Psoas muscle (tissue), 8 donors: Measurements from ENCODE around the gene THBS3. TPM values are rescaled to one million over a fixed set of nuclear protein-coding genes. Genes with fewer than 3 reads are reported as not detected.

Experiments
- ATAC-seq, 4 donors: fragments of 200-7000 bp; cut with Tn5 transposase; one replicate each; pipeline ENCODE4 v1.9.1; 2020; ENCODE audit warnings: moderate library complexity in 3 of 4, mild to moderate bottlenecking in 2 of 4
- DNase-seq, 2 donors: peaks; one replicate each; pipeline ENCODE4 v3.0.0-alpha.2; 2020
- H3K27ac ChIP-seq: fragments of 200-600 bp; one replicate; pipeline ENCODE4 v1.8.0; 2022
- H3K27me3 ChIP-seq, 3 donors: fragments of 200-600 bp in 1 of 3; one replicate each; pipeline versions ENCODE4 v1.6.1 to v1.8.0; 2013 to 2022; ENCODE audit warnings: low read length in 2 of 3, mild to moderate bottlenecking in 2 of 3, moderate library complexity in 1 of 3; ENCODE audit not compliant: insufficient read depth in 3 of 3
- H3K36me3 ChIP-seq, 2 donors: fragments of 200-600 bp in 1 of 2; one replicate each; pipeline versions ENCODE4 v1.6.1 to v1.8.0; 2013 to 2022; ENCODE audit warnings: low read depth in 1 of 2, mild to moderate bottlenecking in 1 of 2, moderate library complexity in 1 of 2; ENCODE audit not compliant: insufficient read depth in 1 of 2
- H3K4me1 ChIP-seq: fragments of 200-600 bp; one replicate; pipeline ENCODE4 v1.8.0; 2022
- H3K4me3 ChIP-seq: fragments of 200-600 bp; one replicate; pipeline ENCODE4 v1.8.0; 2022; ENCODE audit warnings: mild to moderate bottlenecking
- H3K9me3 ChIP-seq: fragments of 200-600 bp; one replicate; pipeline ENCODE4 v1.8.0; 2022
- CTCF ChIP-seq: fragments of 200-600 bp; IDR thresholded peaks from one replicate; pipeline ENCODE4 v1.8.0; 2022; ENCODE audit warnings: antibody characterized with exemption
- WGBS, 3 donors: extraction: QIAGEN DNeasy Blood & Tissue Kit; methylation state at CpG; one replicate each; pipeline versions ENCODE4 v1.1.6 to v1.1.7; 2013; 5-methylcytosine and 5-hydroxymethylcytosine counted together
- intact Hi-C, 2 donors: fragments of 100-400 bp; cut with DNase I; formaldehyde crosslinking; loops; one replicate each; pipeline versions ENCODE4 v1.11.0 to v1.14.2; 2022
- polyA plus RNA-seq, 3 donors: library from polyadenylated mRNA; stranded (reverse); fragments of 200-250 nt; gene quantifications; one replicate each; pipeline ENCODE4 v1.2.3, GENCODE V29; 2013
- total RNA-seq, 4 donors: library from RNA; stranded (reverse); fragmentation: NEBNext Ultra II Directional in 2 of 4; extraction: Animal tissue kit (Norgen Biotek cat#: 25700) in 2 of 4; gene quantifications; one replicate each; pipeline versions ENCODE4 v1.2.1 to v1.2.4, GENCODE V29; 2021 to 2023
- donor health status: healthy with polysubstance abuse.
- donor health status: DM: no; HTN: no; CAD: no; lungs with moderate emphysema.
- donor health status: Bipolar disorder and iron deficiency.
- donor health status: healthy.
- donor health status: DM: yes; HTN: yes; CAD: no.
- donor health status: DM: no; HTN: no; CAD: no.
- donor health status: DM: no; HTN: no; CAD: no.
- donor health status: DM: yes; HTN: yes; CAD: no.

THBS3 gene
- total and polyA plus RNA-seq, 7 donors: 2.8 to 8.1 (median 3.5) TPM

DNA sequence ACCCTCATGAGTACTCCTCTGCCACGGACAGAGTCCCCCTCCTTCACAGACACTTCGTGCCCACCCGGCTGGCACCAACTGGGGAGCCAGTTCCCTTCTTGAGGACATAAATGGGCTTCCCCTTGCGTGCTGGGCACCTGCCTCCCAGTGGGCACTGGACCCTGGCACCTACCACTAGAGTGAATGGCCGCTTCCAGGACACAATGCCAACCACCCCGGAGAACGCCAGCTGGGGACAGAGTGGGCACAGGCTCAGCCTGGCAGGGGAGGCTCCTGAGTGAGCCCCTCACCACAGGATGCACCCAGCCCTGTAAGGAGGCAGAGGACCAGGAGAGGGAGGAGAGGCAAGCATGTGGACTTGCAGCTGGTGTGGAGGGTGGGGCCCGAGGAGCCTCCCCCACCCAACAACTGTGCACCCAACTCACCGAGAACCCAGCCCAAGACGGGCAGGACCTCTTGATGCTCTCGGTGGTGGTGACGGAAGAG is 46.6 kb upstream of the THBS3 start:
- peaks cover 18% of the 10 kb centered on the region for H3K4me1 ChIP-seq
- ATAC-seq: no peak
- intact Hi-C loops: loop anchor here in 1 of 2 donors (5.0 kb wide), 2 partner anchors 68 to 338 kb away; partner anchors contain the start of gene RUSC1

GRCh38 chr1:155253797-155254196 is 46.1 kb upstream of the THBS3 start:
- DNase-seq: no peak
- H3K27ac ChIP-seq: peak overlapping the region; percentile 94
- H3K4me1 ChIP-seq: peaks cover 18% of the 10 kb centered on the region
- intact Hi-C loops: loop anchor here in 1 of 2 donors (5.0 kb wide), 2 partner anchors 69 to 339 kb away; partner anchors contain the start of gene RUSC1
- 53 to 61% (median 55%) methylated on average over 5 of the region's 5 CpGs for WGBS, 3 donors
- H3K4me3 ChIP-seq: peak overlapping the region; percentile 94
- TF ChIP-seq CTCF: no peak
- no peaks in the 10 kb centered on the region for H3K9me3 ChIP-seq
- no peaks in the 10 kb centered on the region for H3K27me3 ChIP-seq
- peaks cover 0 to 29% of the 10 kb centered on the region in 2 donors for H3K36me3 ChIP-seq
- no peak for ATAC-seq

More for the DNA sequence above, 46.6 kb upstream of the THBS3 start:
- TF ChIP-seq CTCF: no peak
- WGBS, 3 donors: 11 to 25% (median 16%) methylated on average over 12 of the region's 12 CpGs
- H3K27me3 ChIP-seq: no peaks in the 10 kb centered on the region
- H3K4me3 ChIP-seq: peak overlapping the region; percentile 94
- H3K9me3 ChIP-seq: no peaks in the 10 kb centered on the region
- peak overlapping the region; percentile 94 for H3K27ac ChIP-seq
- DNase-seq: no peak
- peaks cover 0 to 32% of the 10 kb centered on the region in 2 donors for H3K36me3 ChIP-seq

GRCh38 chr1:155253208-155253607 is 45.5 kb upstream of the THBS3 start:
- no peak for TF ChIP-seq CTCF
- Histone ChIP-seq H3K9me3 (no peaks in the 10 kb centered on the region), H3K36me3 (peaks cover 0 to 29% of the 10 kb centered on the region in 2 donors), H3K27ac (no peak overlapping the region), H3K4me1 (peaks cover 18% of the 10 kb centered on the region), H3K4me3 (no peak overlapping the region), H3K27me3 (no peaks in the 10 kb centered on the region)
- DNase-seq (no peak), ATAC-seq (no peak)
- WGBS, 3 donors: 86 to 89% (median 88%) methylated on average over 5 of the region's 5 CpGs
- intact Hi-C loops: loop anchor here in 1 of 2 donors (5.0 kb wide), 2 partner anchors 69 to 339 kb away; partner anchors contain the start of gene RUSC1

DNA sequence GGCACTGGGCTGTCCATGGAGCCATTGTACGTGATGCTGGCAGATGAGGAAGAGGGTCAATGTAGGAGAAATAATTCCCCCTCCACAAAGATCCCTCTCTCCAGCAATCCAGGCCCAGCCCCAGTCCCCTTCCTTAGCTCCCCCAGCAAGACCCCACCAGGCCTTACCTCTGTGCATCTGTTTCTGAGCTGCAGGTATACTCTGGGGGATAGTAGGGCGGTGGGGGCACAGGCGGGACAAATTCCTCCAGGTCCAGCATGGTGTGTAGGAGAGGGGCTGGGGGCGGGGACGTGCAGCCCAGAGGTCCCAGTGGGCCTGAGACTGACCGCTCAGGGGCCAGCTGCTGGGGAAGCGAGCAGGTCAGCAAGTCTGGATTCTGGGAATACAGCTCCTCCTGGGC is 43.9 kb upstream of the THBS3 start:
- no peaks in the 10 kb centered on the region for H3K9me3 ChIP-seq
- DNase-seq (no peak), ATAC-seq (no peak)
- intact Hi-C loops: loop anchor here (2.0 to 5.0 kb wide), 3 partner anchors 71 to 341 kb away; partner anchors contain the start of gene RUSC1 (in 1 of the 2)
- H3K27me3 ChIP-seq: no peaks in the 10 kb centered on the region
- H3K4me3 ChIP-seq: no peak overlapping the region
- H3K36me3 ChIP-seq: peaks cover 0 to 29% of the 10 kb centered on the region in 2 donors
- H3K27ac ChIP-seq: no peak overlapping the region
- WGBS, 3 donors: 83 to 87% (median 86%) methylated on average over 7 of the region's 7 CpGs
- H3K4me1 ChIP-seq: peaks cover 18% of the 10 kb centered on the region
- TF ChIP-seq CTCF: no peak
